HTERT RPE-1 (cell line): ENCODE data around the gene RGS9.
"Not testable (repeated sequence)": the region's sequence is repeated elsewhere in the genome, so short reads cannot be mapped to it uniquely, and the experiment has no call there.

Experiments
- in situ Hi-C: fragments of 300-500 bp; cut with MboI; formaldehyde crosslinking; loops from 4 replicates; pipeline ENCODE4 v1.14.3; 2020; ENCODE audit warnings: low sequenced_read_pairs

RGS9 gene

DNA sequence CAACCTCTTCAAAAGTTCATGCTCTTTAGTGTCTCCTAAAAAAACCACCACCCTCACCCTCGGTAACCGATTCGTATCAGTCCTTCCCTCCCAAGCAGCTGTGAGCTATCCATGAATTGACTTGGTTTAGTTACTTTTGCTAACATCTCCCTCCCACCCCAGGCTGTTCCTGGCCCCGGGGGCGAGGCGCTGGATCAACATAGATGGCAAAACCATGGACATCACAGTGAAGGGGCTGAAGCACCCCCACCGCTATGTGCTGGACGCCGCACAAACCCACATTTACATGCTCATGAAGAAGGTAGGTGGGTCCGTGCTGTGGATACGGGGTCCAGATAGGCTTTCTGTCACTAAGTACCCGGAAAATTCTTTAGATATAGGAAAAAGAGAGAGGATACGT lies 66.8 kb downstream of the RGS9 start:
- in situ Hi-C loops, result no loop called here

DNA sequence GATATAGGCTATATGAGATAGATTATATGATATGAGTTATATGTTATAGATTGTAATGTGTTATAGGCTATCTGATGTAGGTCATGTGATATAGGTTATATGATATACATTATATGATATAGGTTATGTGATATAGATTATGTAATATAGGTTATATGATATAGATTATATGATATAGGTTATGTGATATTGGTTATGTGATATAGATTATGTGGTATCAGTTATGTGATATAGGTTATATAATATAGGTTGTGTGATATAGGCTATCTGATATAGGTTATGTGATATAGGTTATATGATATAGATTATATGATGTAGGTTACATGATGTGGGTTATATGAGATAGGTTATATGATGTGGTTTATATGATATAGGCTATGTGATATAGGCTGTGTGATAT lies 68.5 kb downstream of the RGS9 start:
- in situ Hi-C loops, result no loop called here

DNA sequence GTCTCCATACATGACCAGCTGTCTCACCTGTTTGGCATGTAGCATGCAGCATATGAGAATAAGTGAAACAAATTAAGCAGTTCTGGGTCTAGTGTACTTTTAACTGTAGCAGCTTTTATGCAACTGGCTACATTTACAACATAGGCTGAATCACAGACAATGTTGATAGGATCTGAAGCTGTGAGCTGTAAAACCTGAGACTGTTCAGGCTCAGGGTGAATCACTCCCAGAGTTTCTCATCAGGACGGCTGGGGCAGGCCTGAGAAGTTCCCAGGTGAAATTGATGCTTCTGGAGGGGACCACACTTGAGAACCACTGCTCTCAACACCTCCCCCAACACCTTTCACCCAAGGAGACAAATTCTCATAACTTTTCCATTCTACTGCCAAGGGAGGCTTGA lies 70.3 kb downstream of the RGS9 start:
- in situ Hi-C loops, result not testable (repeated sequence)

DNA sequence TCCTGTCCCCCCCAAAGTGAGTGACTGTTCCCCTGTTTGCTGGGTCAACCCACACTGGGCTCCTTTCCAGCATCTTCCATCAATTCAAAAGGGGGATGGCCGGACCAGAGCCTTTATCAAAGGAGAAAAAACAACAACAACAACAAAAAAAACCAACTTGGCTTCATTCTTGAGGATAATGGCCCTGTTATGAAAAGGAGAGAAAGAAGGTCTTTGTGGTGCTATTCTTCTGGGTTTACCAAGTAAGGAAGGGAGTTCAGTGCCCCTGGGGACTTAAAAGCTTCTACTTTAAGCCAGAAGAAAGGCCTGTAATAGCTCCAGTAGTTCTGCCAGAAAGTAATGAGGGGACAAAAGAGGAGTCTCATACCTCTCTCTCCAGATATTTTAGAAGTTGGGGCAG lies 71.5 kb downstream of the RGS9 start:
- in situ Hi-C loops, result no loop called here

DNA sequence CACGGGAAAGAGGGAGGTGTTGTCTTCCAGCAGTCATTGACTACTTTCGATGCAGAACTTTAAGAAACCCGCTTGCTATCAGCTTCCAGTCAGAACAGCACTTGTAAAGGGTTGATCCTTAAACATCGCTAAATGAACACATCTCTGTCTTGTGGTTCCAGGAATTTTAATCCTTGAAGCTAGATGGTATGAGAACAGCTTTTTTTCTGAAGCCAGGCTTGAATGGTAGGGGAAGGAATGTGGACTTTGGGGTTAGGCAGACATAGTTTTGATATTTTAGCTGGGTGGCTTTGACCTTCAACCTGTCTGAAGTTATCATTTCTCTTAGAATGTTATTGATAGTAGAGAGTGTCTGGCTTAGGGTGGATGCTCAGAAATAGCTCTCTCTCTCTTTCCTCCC lies 81.1 kb downstream of the RGS9 start:
- in situ Hi-C loops, result no loop called here

DNA sequence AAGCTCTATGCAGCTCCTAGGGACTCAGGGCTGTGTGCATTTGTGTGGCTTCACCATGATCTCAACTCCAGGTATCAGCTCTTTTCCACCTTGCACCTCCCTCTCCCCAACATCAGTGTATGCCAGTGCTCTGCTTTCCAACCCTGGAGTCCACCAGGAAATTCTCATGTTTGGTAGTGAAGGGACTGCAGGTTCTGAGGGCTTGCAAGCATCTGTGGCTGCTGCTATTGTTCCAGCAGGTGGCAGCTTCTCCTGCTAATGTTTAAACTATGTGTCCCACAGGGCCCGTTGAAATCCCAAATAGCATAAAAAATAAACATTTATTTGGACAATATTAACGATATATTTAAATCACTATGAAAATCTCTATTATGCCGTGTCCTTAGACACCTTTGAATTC lies 82.0 kb downstream of the RGS9 start:
- in situ Hi-C loops, result no loop called here

DNA sequence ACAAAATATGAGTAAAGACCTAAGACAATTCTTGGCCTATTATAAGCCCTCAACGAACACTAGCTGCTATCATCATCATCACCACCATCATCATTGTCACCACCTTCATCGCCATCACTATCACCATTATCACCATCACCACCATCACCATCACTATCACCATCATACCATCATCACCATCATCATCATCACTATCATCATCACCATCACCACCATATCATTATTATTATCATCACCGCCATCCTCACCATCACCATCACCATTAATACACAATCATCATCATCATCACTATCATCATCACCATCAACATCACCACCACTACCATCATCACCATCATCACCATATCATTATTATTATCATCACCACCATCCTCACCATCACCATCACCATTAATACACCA lies 82.5 kb downstream of the RGS9 start:
- in situ Hi-C loops, result no loop called here

DNA sequence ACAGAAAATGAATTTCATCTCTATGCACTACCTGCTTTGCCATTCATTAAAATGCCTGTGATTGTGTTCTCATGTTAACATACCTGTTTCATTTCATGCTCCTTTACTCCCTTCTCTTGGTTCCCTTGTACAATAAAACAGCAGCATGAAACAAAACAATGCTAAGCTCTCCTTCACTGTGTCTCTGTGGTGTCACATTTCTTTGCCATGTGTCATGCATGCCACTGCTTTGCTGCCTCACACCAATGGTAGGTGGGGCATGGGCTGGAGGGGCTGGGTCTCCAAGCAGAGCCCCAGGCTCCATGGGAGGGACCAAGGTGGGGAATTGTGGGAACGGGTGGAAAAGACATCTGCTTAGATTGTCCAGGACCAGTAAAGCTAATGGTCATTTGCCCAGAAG lies 83.6 kb downstream of the RGS9 start:
- in situ Hi-C loops, result no loop called here

DNA sequence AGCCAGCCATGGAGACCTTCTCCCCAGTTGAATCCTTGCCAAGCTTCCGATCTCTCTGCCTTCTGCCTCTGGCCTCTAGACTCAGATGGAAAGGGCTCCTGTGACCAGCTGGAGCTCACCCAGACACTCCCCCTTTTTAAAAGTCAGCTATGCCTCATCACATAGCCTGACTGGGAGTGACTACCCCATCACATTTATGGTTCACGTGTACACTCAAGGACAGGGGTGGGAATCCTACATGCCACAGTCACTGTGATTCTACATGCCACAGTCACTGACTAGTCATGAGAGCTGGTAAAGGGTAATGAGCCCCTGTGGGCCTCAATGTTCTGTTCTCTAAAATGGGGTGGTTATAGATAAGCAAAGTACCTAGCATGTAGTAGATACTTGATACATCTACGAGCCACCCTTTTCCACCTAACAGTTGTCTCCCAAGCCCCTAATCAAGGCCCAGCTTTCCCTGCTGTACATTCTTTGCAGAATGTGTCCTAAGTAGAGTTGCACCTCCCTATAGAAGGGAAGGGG lies 85.1 kb downstream of the RGS9 start:
- in situ Hi-C loops, result no loop called here

DNA sequence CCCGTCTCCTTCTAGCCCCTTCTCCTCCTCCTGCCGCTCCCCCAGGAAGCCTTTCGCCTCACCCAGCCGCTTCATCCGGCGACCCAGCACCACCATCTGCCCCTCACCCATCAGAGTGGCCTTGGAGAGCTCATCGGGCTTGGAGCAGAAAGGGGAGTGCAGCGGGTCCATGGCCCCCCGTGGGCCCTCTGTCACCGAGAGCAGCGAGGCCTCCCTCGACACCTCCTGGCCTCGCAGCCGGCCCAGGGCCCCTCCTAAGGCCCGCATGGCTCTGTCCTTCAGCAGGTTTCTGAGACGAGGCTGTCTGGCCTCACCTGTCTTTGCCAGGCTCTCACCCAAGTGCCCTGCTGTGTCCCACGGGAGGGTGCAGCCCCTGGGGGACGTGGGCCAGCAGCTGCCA lies 87.9 kb downstream of the RGS9 start:
- in situ Hi-C loops, result no loop called here

DNA sequence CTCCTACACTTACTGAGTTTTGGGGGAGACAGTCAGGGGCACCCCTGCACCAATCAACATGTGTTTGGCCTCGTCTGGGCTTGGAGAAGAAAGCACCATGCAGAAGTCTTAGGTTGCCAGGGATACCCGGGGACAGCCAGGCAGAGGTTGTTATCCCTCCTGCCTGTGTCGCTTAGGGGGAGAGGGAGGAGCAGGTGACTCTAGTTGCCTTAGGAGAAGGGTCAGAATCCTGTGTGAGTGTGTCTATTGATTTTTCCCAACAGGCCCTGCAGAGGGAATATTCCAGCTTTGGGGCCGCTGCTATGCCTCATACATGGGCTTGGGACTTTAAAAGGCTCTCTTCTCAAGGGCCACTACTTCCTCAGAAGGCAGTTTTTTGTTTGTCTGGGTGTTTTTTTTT lies 89.1 kb downstream of the RGS9 start:
- in situ Hi-C loops, result no loop called here

DNA sequence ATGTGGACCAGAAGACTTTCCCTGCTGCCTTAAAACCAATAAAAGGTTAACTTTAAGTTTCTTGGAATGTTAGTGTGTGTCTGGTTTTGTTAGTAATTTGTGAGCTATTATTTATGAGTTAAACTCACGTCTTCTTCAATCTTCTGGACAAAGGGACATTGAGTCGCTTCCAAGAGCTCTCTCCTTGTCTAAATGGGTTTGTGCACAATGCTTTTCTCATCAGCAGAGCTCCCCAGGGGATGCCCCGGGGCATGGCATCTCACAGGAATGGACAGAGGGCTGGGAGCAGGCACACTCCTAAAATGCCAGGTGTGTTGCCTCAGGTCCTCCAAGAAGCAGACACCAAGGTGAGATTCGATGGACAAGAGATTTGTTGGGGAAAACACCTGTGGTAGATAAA lies 90.5 kb downstream of the RGS9 start:
- in situ Hi-C loops, result no loop called here

DNA sequence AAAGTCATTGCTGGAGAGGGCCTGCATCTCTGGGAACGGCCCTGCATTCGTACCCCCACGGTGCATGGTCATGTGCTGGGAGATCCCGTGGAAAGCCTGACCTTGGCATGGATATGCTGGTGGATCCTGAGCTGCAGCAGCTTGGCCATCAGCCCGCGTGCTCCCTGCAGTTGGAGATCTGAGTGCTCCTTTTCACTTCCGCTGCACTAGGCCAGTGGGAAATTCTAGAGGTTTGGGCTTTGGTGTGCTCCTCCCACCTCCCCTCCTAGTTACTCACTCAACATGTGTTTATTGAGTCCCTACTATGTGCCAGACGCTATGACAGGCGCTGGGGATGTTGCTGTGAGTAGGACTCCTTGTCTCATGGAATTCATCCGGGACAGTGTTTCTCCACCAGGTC lies 91.1 kb downstream of the RGS9 start:
- in situ Hi-C loops, result no loop called here

DNA sequence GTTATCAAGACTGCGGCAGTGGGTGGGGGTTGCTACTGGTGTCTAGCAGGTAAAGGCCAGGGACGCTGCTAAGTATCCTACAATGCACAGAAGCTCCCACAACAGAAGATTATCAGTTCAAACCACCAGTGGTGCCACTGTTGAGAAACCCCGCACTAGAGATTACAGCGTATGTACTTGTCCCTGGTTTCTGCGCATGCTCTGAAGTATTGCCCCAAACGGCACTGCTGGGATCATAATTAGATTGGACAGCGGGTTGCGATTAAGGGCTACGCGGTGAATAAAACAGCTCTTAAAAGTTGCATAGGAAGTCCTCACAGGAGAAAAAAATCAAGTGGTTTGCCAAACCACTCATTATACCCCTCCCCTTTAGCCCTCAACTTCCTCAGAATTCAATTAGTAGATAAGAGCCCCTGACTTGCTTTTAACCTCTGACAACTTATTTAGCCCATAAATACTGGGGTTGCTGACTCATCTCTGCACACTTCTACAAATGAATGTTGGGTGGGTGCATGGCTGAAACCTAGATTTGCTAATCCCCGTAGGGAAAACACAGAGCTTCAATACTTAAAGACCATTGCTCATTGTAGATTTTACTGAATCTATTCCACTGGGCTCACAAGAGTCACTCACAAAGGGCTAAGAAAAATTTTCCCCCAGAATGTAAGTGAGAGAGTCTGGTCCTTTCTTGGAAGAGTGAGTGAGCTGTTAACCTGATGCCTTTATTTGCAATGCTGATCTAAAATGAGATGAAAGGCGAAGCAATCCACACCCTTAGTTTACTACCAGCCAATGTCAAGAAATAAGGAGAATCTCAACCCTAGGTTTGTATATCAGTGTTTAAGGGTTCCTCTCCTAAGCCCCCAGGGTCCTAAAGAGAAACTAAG lies 91.8 kb downstream of the RGS9 start:
- in situ Hi-C loops, result no loop called here

DNA sequence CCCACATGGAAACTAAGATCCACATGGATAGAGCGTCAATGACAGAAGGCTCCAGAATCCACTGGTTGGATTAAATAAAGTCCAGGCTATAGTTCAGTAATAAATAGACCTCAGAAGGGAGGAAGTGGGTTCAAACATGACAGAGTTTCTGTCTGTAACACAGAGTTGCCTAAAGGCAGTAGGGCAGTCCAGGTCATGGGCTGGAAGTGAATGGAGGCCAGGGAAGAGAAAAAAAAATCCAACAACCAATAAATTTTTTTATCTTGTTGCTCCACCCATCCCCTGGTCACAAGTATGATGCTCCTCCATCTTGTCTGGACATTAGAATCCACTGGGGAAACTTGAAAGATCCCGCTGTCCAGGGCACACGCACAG lies 92.4 kb downstream of the RGS9 start:
- in situ Hi-C loops, result no loop called here

DNA sequence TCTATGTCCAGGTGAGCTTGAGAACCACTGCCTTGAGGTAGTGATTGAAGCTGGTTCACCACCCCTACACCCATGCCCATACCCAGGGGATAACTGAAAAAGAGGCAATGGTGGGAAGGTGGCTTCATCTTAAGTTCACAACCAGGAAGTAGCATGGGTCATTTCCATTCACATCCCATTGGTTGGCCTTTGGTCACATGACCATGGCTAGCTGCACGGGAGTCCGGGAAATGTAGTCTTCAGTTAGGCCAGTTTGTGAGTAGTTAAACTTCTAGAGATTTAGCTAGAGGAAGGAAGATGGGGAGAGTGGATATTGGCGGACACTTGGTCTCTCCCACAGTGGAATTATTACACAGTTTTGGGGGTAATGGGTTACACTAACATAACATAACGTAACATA lies 92.9 kb downstream of the RGS9 start:
- in situ Hi-C loops, result no loop called here

DNA sequence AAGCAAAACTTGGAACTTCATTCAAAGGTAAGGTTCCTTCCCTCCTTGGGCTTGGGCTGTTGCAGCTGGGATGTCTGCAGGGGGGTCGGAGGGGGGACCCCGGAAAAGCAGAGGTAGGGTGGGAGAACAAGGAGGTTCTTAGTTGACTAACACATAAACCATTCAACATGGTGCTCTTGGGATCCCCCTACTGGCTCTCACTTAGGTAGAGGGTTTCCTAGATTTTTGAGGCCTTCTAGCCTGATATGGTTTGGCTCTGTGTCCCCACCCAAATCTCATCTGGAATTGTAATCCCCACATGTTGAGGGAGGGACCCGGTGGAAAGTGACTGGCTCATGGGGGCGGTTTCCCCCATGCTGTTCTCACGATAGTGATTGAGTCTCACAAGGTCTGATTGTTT lies 93.9 kb downstream of the RGS9 start:
- in situ Hi-C loops, result no loop called here

DNA sequence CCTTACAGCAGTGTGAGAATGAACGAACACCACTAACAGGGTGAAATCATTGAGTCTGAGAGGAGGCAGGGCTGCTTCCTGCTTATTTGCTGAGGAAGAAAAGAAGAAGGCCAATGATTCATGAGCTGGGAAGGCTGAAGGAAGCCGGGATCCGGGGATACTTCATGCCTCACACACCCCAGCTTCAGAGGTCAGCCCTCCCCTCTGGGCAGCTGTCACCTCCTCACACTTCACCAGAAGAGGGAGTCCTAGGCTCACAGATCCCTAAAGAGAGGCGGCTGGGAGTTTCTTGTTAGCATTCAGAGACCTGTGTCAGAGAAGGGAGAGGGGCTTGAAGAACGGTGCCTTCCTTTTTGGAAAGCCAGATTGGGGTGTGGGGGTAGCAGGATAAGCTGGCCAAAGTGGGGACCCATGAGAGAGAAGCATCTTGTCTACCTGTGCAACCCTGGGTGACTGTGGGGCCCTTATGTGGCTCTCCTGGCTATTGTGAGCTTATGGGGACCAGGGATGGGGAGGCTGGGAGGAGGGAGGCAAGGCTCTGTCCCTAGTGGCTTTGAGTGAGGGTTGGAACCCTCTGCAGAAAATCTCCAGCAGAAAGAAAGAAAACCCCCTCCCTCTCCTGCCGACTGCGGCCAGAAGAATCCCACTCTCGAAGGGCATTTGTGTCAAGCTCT lies 94.6 kb downstream of the RGS9 start:
- in situ Hi-C loops, result no loop called here

DNA sequence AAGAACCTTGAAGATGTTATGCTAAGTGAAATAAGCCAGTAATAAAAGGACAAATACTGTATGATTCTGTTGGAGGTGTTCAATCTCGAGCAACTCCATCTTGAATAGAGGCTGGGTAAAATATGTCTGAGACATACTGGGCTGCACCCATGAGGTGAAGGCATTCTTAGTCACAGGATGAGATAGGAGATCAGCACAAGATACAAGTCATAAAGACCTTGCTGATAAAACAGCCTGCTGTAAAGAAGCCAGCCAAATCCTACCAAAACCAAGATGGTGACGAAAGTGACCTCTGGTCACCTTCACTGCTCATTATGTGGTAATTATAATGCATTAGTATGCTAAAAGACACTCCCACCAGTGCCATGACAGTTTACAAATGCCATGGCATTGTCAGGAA lies 98.1 kb downstream of the RGS9 start:
- in situ Hi-C loops, result no loop called here

DNA sequence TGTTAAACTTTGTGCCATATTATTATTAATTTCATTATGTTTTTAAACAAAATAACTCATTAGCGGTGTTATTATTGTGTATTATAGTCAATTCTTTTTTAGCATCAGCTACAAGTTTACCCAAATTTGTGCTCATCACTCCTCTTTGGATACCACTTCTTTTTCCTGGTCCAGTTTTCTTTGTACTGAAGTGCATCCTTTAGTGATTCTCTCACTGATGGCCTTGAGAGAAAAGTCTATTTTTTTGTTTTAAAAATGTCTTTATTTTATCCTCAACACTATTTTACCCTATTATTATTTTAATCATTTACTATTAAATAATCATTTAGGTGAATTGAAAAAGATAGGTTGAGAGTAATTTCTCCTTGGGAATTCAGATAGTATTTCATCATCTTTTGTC lies 99.2 kb downstream of the RGS9 start:
- in situ Hi-C loops, result no loop called here

DNA sequence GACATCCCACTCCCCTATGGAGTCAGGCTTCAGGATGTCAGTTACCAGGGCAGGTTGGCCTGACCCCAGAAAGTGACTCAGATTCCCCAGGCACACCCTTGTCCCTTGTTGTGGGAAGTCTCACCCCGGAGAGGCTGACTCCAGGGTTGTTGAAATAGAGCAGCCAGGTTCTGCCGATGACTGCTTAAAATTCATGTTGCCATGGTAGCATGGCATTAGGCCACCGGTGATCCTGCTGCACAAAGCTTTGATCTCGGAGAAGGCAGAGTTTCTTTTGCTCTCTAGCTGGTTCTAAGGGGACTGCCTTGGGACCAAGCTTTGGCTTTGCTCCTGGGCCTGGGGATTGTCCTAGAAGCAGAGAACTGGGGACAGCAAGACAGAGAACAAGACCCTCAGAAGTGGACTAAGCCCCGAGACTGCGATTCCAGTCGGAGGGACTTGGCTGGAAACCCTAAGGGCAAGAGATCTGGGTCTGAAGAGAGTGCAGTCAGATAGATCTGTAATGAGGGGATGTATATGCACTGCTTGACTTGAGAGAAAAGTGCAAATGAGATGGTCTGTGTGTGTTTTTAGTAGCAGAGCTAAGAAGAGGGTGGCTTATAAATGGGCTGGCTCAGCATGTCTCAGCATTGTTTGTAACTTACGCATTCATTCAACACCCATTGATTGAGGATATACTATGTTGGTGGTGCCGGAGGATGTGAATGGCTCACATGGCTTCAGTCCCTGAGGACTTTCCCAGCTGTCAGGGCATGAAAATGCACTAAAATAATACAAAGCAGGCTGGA lies 106.9 kb downstream of the RGS9 start:
- in situ Hi-C loops, result no loop called here

DNA sequence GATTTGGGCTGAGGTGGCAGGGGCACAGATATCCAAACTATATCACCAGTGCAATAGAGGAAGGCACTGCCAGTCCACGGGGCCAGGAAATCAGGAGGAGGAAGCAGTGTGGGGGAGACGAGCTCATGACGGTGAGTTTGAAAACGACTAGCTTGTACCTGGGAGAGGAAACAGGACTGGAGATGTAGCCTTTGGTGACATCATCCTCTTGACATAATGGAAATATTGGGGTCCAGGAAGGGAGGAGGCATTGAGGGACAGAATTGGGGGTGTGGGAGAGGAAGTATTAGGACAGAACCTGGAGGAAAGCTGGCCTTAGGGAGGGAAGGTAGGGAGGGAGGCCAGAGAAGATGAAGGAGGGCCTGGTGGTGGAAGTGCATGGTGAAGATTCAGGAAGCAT lies 109.1 kb downstream of the RGS9 start:
- in situ Hi-C loops, result no loop called here
